ENCODE results near the gene GRK7. TPM values are rescaled to one million over a fixed set of nuclear protein-coding genes. Genes with fewer than 3 reads are reported as not detected.

Gene GRK7
- total RNA-seq, 4 donors from 2014 or later, result 0.14 to 0.18 TPM; not detected in 2

DNA sequence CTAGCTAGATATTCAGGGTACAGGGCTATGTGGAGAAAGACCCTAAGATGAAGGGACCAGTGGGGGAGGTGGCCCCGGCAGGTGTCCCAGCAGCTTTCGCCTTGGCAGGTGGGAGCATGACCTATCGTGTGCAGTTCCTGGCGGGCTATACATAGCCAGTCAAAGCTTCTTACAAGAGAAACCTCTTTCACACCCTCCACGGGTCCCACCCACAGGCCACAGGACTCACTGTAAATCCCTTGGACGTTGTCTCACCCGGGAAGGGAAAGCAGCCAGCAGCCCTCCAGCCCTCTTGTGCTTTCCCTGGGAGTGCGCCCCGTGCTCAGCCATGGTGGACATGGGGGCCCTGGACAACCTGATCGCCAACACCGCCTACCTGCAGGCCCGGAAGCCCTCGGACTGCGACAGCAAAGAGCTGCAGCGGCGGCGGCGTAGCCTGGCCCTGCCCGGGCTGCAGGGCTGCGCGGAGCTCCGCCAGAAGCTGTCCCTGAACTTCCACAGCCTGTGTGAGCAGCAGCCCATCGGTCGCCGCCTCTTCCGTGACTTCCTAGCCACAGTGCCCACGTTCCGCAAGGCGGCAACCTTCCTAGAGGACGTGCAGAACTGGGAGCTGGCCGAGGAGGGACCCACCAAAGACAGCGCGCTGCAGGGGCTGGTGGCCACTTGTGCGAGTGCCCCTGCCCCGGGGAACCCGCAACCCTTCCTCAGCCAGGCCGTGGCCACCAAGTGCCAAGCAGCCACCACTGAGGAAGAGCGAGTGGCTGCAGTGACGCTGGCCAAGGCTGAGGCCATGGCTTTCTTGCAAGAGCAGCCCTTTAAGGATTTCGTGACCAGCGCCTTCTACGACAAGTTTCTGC is 15.0 kb downstream of the GRK7 start:
- intact Hi-C loops (cut with DNase I; ENCODE audit: low total_unique reads), result no loop called here
- H3K36me3 ChIP-seq, result no peaks in the 10 kb centered on the region
- H3K9me3 ChIP-seq, result no peaks in the 10 kb centered on the region
- no peaks in the 10 kb centered on the region for H3K27me3 ChIP-seq
- no peaks in the 10 kb centered on the region for H3K4me1 ChIP-seq
- H3K4me3 ChIP-seq, result no peak overlapping the region
- TF ChIP-seq POLR2A (IDR thresholded peaks at IDR 0.05), result no peak
- TF ChIP-seq, protein P1, sequence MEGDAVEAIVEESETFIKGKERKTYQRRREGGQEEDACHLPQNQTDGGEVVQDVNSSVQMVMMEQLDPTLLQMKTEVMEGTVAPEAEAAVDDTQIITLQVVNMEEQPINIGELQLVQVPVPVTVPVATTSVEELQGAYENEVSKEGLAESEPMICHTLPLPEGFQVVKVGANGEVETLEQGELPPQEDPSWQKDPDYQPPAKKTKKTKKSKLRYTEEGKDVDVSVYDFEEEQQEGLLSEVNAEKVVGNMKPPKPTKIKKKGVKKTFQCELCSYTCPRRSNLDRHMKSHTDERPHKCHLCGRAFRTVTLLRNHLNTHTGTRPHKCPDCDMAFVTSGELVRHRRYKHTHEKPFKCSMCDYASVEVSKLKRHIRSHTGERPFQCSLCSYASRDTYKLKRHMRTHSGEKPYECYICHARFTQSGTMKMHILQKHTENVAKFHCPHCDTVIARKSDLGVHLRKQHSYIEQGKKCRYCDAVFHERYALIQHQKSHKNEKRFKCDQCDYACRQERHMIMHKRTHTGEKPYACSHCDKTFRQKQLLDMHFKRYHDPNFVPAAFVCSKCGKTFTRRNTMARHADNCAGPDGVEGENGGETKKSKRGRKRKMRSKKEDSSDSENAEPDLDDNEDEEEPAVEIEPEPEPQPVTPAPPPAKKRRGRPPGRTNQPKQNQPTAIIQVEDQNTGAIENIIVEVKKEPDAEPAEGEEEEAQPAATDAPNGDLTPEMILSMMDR (IDR thresholded peaks at IDR 0.05), result no peak
- DNase-seq, result no peak
- H3K27ac ChIP-seq, result no peak overlapping the region

DNA sequence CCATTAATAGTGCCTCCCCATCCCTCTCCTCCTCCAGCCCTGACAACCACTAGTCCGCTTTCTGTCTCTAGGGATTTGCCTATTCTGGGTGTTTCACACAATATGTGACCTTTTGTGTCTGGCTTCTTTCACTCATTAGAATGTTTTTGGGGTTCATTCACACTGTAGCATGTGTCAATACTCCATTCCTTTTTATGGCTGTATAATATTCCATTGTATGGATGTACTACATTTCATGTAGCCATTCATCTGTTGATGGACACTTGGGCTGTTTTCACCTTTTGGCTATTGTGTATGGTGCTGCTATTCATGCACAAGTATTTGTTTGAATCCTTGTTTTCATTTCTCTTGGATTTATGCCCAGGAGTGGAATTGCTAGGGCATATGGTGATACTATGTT is 16.5 kb downstream of the GRK7 start:
- Histone ChIP-seq H3K4me3 (no peak overlapping the region), H3K9me3 (no peaks in the 10 kb centered on the region), H3K36me3 (no peaks in the 10 kb centered on the region), H3K4me1 (no peaks in the 10 kb centered on the region), H3K27me3 (no peaks in the 10 kb centered on the region), H3K27ac (no peak overlapping the region)
- TF ChIP-seq, protein P1 (IDR thresholded peaks at IDR 0.05), result no peak
- TF ChIP-seq POLR2A (IDR thresholded peaks at IDR 0.05), result no peak
- DNase-seq, result no peak
- intact Hi-C loops (cut with DNase I; ENCODE audit: low total_unique reads), result no loop called here

- H3K4me1 ChIP-seq, result no peaks in the 10 kb centered on the region
- DNase-seq, result no peak
- no peak overlapping the region for H3K4me3 ChIP-seq
- H3K9me3 ChIP-seq, result no peaks in the 10 kb centered on the region
- intact Hi-C loops (cut with DNase I; ENCODE audit: low total_unique reads), result no loop called here
- no peaks in the 10 kb centered on the region for H3K27me3 ChIP-seq
- TF ChIP-seq POLR2A (IDR thresholded peaks at IDR 0.05), result no peak
- TF ChIP-seq, protein P1 (IDR thresholded peaks at IDR 0.05), result peak in 1 of 4 experiments; percentile 14
- H3K27ac ChIP-seq, result no peak overlapping the region
- H3K36me3 ChIP-seq, result no peaks in the 10 kb centered on the region
These were observed 19.3 kb downstream of the GRK7 start for GRCh38 chr3:141782386-141782932.

- H3K36me3 ChIP-seq, result no peaks in the 10 kb centered on the region
- intact Hi-C loops (cut with DNase I; ENCODE audit: low total_unique reads), result no loop called here
- H3K4me1 ChIP-seq, result no peaks in the 10 kb centered on the region
- DNase-seq, result no peak
- no peaks in the 10 kb centered on the region for H3K27me3 ChIP-seq
- no peak overlapping the region for H3K4me3 ChIP-seq
- H3K9me3 ChIP-seq, result no peaks in the 10 kb centered on the region
- H3K27ac ChIP-seq, result no peak overlapping the region
- TF ChIP-seq, protein P1 (IDR thresholded peaks at IDR 0.05), result no peak
- TF ChIP-seq POLR2A (IDR thresholded peaks at IDR 0.05), result no peak
These were observed 20.4 kb downstream of the GRK7 start for GRCh38 chr3:141783632-141784031.

GRCh38 chr3:141784096-141784495 is 20.9 kb downstream of the GRK7 start:
- Histone ChIP-seq H3K27me3 (no peaks in the 10 kb centered on the region), H3K4me3 (no peak overlapping the region), H3K4me1 (no peaks in the 10 kb centered on the region), H3K27ac (no peak overlapping the region), H3K36me3 (no peaks in the 10 kb centered on the region), H3K9me3 (no peaks in the 10 kb centered on the region)
- TF ChIP-seq, protein P1 (IDR thresholded peaks at IDR 0.05), result no peak
- TF ChIP-seq POLR2A (IDR thresholded peaks at IDR 0.05), result no peak
- no peak for DNase-seq
- intact Hi-C loops (cut with DNase I; ENCODE audit: low total_unique reads), result no loop called here

All from uterus (tissue), 4 donors.